NT2/D1 (cell line): ENCODE results near the gene PLA2G1B.

Experiments
- DNase-seq: peaks from one replicate; pipeline ENCODE4 v3.0.0-alpha.2; 2011; ENCODE audit warnings: low read depth, low spot score
- H3K27me3 ChIP-seq: 2 replicates; pipeline ENCODE4 v1.6.0; 2011; ENCODE audit warnings: mild to moderate bottlenecking; ENCODE audit not compliant: insufficient read length, insufficient read depth
- H3K36me3 ChIP-seq: 2 replicates; pipeline ENCODE4 v1.6.1; 2011; ENCODE audit warnings: mild to moderate bottlenecking, low read length, mixed read lengths; ENCODE audit not compliant: insufficient read depth, insufficient read length
- H3K4me1 ChIP-seq: 2 replicates; pipeline ENCODE4 v1.5.1; 2011; ENCODE audit not compliant: insufficient read depth, insufficient read length
- H3K4me3 ChIP-seq: 2 replicates; pipeline ENCODE4 v1.5.1; 2011; ENCODE audit warnings: low read depth; ENCODE audit not compliant: insufficient read length
- H3K9ac ChIP-seq: 2 replicates; pipeline ENCODE4 v1.6.0; 2011; ENCODE audit warnings: low read depth; ENCODE audit not compliant: insufficient read length
- H3K9me3 ChIP-seq: 2 replicates; pipeline ENCODE4 v1.5.1; 2011; ENCODE audit warnings: mild to moderate bottlenecking, low read length; ENCODE audit not compliant: insufficient read depth
- SUZ12 ChIP-seq: IDR thresholded peaks from 2 replicates; pipeline ENCODE4 v1.6.1; 2011; ENCODE audit not compliant: insufficient read length, insufficient read depth; ENCODE audit errors: extremely low read depth
- YY1 ChIP-seq: IDR thresholded peaks from 2 replicates; pipeline ENCODE4 v1.6.1; 2011; ENCODE audit not compliant: insufficient read length, insufficient read depth
- ZNF274 ChIP-seq: IDR thresholded peaks from 2 replicates; pipeline ENCODE4 v1.6.1; 2011; ENCODE audit warnings: mild to moderate bottlenecking, low read depth, low read length

Gene PLA2G1B

DNA sequence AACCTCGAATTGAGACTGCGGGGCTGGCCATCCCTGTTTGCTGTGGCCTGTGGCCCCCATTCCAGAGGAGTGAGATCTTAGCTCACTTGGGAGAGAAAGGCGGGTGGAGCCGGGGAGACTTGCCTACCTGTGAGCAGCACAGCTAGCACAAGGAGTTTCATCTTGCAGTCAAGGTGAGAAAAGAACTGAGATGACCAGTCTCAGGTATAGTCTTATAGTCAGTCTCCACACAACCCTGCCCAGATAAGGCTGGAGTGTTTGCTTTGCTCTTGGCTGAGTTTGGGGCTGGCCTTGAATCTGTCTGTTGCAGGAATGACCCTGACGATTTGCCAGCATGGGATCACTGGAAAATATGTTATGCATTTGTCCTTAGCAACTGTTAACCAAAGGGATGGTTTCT lies at the start of gene PLA2G1B:
Gene PLA2G1B, minus strand, starts transcription at position 187 of the 400 bp plus-strand sequence. Its CDS starts 26 bp downstream, at position 161.
- TF ChIP-seq YY1, result no peak
- TF ChIP-seq ZNF274, result no peak
- no peak for TF ChIP-seq SUZ12
- Histone ChIP-seq H3K9me3 (no peaks in the 10 kb centered on the region), H3K9ac (no peak within 1 kb of the TSS), H3K27me3 (peaks cover 7% of the 10 kb centered on the region), H3K4me1 (no peaks in the 10 kb centered on the region), H3K36me3 (no peaks in the 10 kb centered on the region), H3K4me3 (no peak within 1 kb of the TSS)
- DNase-seq, result no peak

DNA sequence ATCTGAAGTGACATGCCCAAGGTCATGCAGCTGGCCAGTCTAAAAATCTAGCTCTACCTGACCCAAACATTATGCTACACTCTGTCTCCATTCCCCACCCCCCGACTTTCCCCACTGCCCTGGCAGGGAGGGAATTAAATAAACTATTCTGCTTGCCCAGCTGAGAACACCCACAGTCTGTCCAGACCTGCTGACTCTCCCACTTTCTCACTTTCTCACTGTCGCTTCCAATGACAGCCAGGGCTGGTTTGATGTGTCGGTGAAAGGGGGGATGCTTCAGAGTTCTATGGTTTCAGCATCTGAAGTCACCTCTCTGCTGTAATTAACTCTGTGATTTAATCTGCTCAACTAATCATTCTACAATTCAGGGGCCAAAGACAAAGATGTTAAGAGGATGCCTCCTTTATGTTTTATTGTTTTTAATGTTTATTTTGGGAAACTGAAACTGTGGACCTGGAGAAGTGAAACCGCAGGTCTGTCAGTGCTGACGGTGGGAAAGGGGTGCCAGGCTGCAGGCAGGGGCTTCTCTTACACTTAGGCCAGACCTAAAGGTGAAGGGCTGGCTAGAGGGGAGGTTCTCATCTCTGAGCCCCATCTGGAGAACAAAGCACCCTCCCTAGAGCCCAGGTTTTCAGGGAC lies 49.5 kb upstream of the PLA2G1B start:
- H3K9ac ChIP-seq, result no peak overlapping the region
- TF ChIP-seq YY1 (no peak), SUZ12 (no peak), ZNF274 (no peak)
- peaks cover 10% of the 10 kb centered on the region for H3K4me1 ChIP-seq
- H3K9me3 ChIP-seq, result no peaks in the 10 kb centered on the region
- DNase-seq, result no peak
- H3K36me3 ChIP-seq, result no peaks in the 10 kb centered on the region
- no peak overlapping the region for H3K4me3 ChIP-seq
- H3K27me3 ChIP-seq, result no peaks in the 10 kb centered on the region

DNA sequence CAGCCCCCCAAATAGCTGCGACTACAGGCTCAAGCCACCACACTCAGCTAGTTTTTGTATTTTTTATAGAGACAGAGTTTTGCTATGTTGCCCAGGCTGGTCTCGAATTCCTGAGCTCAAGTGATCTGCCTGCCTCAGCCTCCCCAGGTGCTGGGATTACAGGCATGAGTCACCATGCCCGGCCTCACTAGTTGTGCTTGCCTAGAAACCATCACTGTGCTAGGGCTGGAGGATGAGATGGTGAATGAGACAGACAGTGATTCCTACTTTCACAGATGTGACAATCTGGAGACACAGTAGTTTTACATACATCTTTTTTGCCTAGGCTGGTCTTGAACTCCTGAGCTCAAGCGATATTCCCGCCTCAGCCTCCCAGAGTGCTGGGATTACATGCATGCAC lies 48.8 kb upstream of the PLA2G1B start:
- no peak for TF ChIP-seq YY1
- no peak for TF ChIP-seq ZNF274
- no peak for TF ChIP-seq SUZ12
- H3K27me3 ChIP-seq, result no peaks in the 10 kb centered on the region
- no peak for DNase-seq
- H3K4me1 ChIP-seq, result peaks cover 12% of the 10 kb centered on the region
- no peak overlapping the region for H3K9ac ChIP-seq
- no peak overlapping the region for H3K4me3 ChIP-seq
- H3K9me3 ChIP-seq, result no peaks in the 10 kb centered on the region
- H3K36me3 ChIP-seq, result no peaks in the 10 kb centered on the region

DNA sequence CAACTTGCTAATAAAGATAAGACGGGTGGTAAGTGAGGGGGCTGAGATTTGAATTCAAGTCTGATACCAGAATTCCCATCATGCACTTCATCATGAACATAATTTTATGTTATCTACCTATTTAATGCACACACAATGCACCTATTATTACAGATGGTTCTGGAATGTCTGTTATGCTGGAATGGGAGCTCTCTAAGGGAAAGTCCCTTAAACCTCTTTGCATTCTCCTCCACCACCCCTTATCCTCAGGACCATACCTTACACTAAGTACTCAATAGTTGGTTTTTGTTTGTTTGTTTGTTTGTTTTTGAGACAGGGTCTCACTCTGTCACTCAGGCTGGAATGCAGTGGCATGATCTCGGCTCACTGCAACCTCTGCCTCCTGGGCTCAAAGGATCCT lies 48.4 kb upstream of the PLA2G1B start:
- H3K36me3 ChIP-seq, result no peaks in the 10 kb centered on the region
- H3K9me3 ChIP-seq, result no peaks in the 10 kb centered on the region
- H3K4me1 ChIP-seq, result peaks cover 14% of the 10 kb centered on the region
- no peaks in the 10 kb centered on the region for H3K27me3 ChIP-seq
- TF ChIP-seq SUZ12 (no peak), ZNF274 (no peak), YY1 (no peak)
- no peak overlapping the region for H3K9ac ChIP-seq
- no peak for DNase-seq
- no peak overlapping the region for H3K4me3 ChIP-seq

DNA sequence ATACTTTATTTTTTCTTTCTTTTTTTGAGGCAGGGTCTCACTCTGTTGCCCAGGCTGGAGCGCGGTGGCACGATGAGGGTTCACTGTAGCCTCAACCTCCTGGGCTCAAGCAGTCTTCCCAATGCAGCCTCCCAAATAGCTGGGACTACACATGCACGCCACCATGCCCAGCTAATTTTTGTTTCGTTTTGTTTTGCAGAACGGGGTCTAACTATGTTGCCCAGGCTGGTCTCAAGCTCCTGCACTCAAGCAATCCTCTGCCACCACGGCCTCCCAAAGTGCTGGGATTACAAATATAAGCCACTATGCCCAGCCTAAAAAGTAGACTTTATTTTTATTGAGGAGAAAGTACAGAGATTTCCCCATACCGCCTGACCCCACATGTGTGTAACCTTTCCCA lies 46.1 kb upstream of the PLA2G1B start:
- no peak for DNase-seq
- no peak for TF ChIP-seq SUZ12
- no peak for TF ChIP-seq ZNF274
- no peak for TF ChIP-seq YY1
- no peaks in the 10 kb centered on the region for H3K9me3 ChIP-seq
- H3K4me1 ChIP-seq, result peaks cover 20% of the 10 kb centered on the region
- peaks cover 9% of the 10 kb centered on the region for H3K27me3 ChIP-seq
- H3K9ac ChIP-seq, result no peak overlapping the region
- H3K36me3 ChIP-seq, result no peaks in the 10 kb centered on the region
- no peak overlapping the region for H3K4me3 ChIP-seq

DNA sequence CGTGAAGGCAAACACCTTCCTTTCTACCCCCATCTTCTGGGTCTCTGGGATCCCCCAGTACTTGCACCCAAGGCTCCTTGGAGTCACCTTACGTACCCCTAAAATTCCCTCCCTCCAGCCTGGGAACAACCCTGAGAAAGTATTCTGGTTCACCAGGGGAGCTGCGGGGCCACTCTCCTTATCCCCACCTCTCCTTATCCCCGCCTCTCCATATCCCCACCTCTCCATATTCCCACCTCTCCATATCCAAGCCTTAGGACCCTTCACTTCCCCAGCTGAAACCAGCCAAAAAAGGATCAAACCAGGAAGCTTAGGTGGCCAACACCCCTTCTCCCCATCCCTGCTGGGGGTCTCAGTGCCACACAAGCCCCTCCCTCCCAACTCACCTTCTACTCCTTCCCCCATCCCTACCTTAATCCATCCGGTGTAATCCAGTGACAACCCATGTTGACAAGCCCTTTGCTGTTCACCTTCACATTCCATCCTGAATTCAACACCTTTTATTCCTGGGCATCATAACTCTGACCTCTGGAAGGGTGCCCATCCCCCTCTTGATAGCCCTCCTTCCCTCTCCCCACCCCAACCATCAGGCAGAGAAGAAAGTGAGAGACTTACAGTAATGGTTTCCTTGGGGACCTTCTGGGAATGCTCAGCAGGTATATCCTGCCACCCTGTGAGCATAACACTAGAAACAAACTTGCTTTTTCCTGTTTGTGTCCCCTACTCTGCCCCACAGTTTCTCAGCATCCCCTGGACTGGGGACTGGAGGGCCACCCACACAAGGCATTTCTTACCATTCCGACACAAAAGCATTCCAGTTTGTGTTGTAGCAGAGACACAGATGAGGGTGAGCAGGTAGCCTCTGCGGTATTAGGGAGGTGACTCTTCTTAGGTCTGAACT lies 43.0 kb upstream of the PLA2G1B start:
- peaks cover 14% of the 10 kb centered on the region for H3K36me3 ChIP-seq
- TF ChIP-seq YY1 (no peak), ZNF274 (no peak), SUZ12 (no peak)
- no peaks in the 10 kb centered on the region for H3K9me3 ChIP-seq
- H3K27me3 ChIP-seq, result peaks cover 9% of the 10 kb centered on the region
- peak overlapping the region; percentile 61 for H3K4me3 ChIP-seq
- H3K9ac ChIP-seq, result peak overlapping the region; percentile 86
- no peak for DNase-seq
- H3K4me1 ChIP-seq, result peaks cover 17% of the 10 kb centered on the region
